ENCODE results near the gene CRMP1.

- TF ChIP-seq CTCF (conservative IDR thresholded peaks at IDR 0.05; ENCODE audit: low read depth, low read length) (no peak), EZH2phosphoT487 (IDR thresholded peaks at IDR 0.05; ENCODE audit: borderline replicate concordance, low read length) (no peak)
These were observed 64.9 kb downstream of the CRMP1 start for GRCh38 chr4:5828005-5828391.

Measured in PC-3 (cell line).